T-cell (primary cell): ENCODE results near the gene MSH2. TPM values are rescaled to one million over a fixed set of nuclear protein-coding genes. Genes with fewer than 3 reads are reported as not detected.

Experiments
- ATAC-seq, 4 experiments: fragments of 200-7000 bp in 3 of 4; fragments of 150-1000 bp in 1 of 4; cut with Tn5 transposase; replicated peaks in 1 of 4; 1 replicate in 3 of 4; 2 replicates in 1 of 4; pipeline ENCODE4 v1.10.0; 2021; ENCODE audit warnings: moderate library complexity in 3 of 4, mild to moderate bottlenecking in 2 of 4, moderate number of reproducible peaks in 1 of 4
- CTCF ChIA-PET, 2 donors: fragments of 300-600 bp; sonication (Branson Sonifier 250); formaldehyde crosslinking; loops; one replicate each; lab custom pipeline; 2022; ENCODE audit warnings: antibody characterized with exemption in 2 of 2; lab: Charles Lee
- POLR2A ChIA-PET, 2 donors: fragments of 300-600 bp; sonication (Branson Sonifier 250); formaldehyde crosslinking; loops; one replicate each; lab custom pipeline; 2022; ENCODE audit warnings: antibody characterized with exemption in 2 of 2; lab: Charles Lee
- DNase-seq, 35 experiments: peaks; one replicate each; pipeline versions ENCODE4 v3.0.0 to v3.0.0-alpha.2; 2013 to 2023
- H3K27ac ChIP-seq: one replicate; pipeline ENCODE4 v1.5.1; 2013; ENCODE audit warnings: low read length
- H3K27me3 ChIP-seq, 2 experiments: replicated peaks in 1 of 2; 1 replicate in 1 of 2; 2 replicates in 1 of 2; pipeline versions ENCODE4 v1.6.1 to v1.7.0; 2013; ENCODE audit warnings: low read length in 1 of 2, mixed read lengths in 1 of 2; ENCODE audit not compliant: control insufficient read depth in 2 of 2, insufficient read depth in 2 of 2; ENCODE audit errors: extremely low read depth in 1 of 2
- H3K36me3 ChIP-seq, 2 donors: 1 replicate in 1 of 2; 2 replicates in 1 of 2; pipeline versions ENCODE4 v1.6.1 to v1.7.0; 2013; ENCODE audit warnings: low read length in 1 of 2; ENCODE audit not compliant: control insufficient read depth in 2 of 2, insufficient read depth in 1 of 2; ENCODE audit errors: extremely low read depth in 1 of 2
- H3K4me1 ChIP-seq, 2 experiments: 1 replicate in 1 of 2; 2 replicates in 1 of 2; pipeline versions ENCODE4 v1.6.1 to v1.7.0; 2013; ENCODE audit warnings: low read length in 2 of 2, mixed read lengths in 1 of 2; ENCODE audit not compliant: insufficient read depth in 2 of 2, control insufficient read depth in 1 of 2; ENCODE audit errors: extremely low read depth in 1 of 2
- H3K4me3 ChIP-seq, 2 donors: 1 replicate in 1 of 2; 2 replicates in 1 of 2; pipeline versions ENCODE4 v1.5.1 to v1.7.0; 2013; ENCODE audit warnings: mild to moderate bottlenecking in 2 of 2, low read length in 1 of 2, moderate library complexity in 1 of 2; ENCODE audit not compliant: control insufficient read depth in 1 of 2; ENCODE audit errors: extremely low read depth in 1 of 2
- H3K9me3 ChIP-seq: 2 replicates; pipeline ENCODE4 v1.7.0; 2013
- H3K27ac Mint-ChIP-seq, 2 donors: one replicate each; pipeline ENCODE4 v1.8.0; 2020 to 2021; ENCODE audit warnings: mild to moderate bottlenecking in 2 of 2, mixed read lengths in 2 of 2
- H3K27me3 Mint-ChIP-seq, 2 donors: one replicate each; pipeline ENCODE4 v1.8.0; 2021 to 2022; ENCODE audit warnings: mixed read lengths in 2 of 2
- H3K36me3 Mint-ChIP-seq: one replicate; pipeline ENCODE4 v1.8.0; 2021; ENCODE audit warnings: mixed read lengths
- H3K4me1 Mint-ChIP-seq, 3 donors: one replicate each; pipeline ENCODE4 v1.8.0; 2020 to 2022; ENCODE audit warnings: mixed read lengths in 3 of 3, mild to moderate bottlenecking in 1 of 3
- H3K4me3 Mint-ChIP-seq, 3 donors: one replicate each; pipeline ENCODE4 v1.8.0; 2020 to 2022; ENCODE audit warnings: mild to moderate bottlenecking in 3 of 3, mixed read lengths in 3 of 3, moderate library complexity in 3 of 3
- H3K9me3 Mint-ChIP-seq, 3 donors: one replicate each; pipeline ENCODE4 v1.8.0; 2020 to 2022; ENCODE audit warnings: mixed read lengths in 3 of 3
- WGBS: methylation state at CpG from one replicate; pipeline ENCODE4 v1.1.5; 2013; ENCODE audit warnings: missing lambda C conversion rate; ENCODE audit not compliant: insufficient coverage; 5-methylcytosine and 5-hydroxymethylcytosine counted together
- total RNA-seq, 35 experiments: library from RNA in 6 of 35; stranded (reverse) in 6 of 35; fragments of 120-200 nt in 1 of 35; gene quantifications; one replicate each; pipeline versions ENCODE4 v1.2.1 to v1.2.4 and lab custom pipeline; 2013 to 2026

The MSH2 gene
- total RNA-seq, 5 donors from 2014 or later (not counting 1 experiment from before 2014, with no cell fraction given), result 16.6 to 29.1 (median 23.2) TPM

- ChIA-PET POLR2A (no interaction called here), CTCF (no interaction called here)
- Mint-ChIP-seq H3K4me1 (peaks cover 6 to 9% (median 6%) of the 10 kb centered on the region in 3 donors), H3K36me3 (peaks cover 22% of the 10 kb centered on the region), H3K4me3 (no peak overlapping the region), H3K9me3 (peaks cover 12 to 21% (median 18%) of the 10 kb centered on the region in 3 donors), H3K27ac (no peak overlapping the region), H3K27me3 (peaks cover 0 to 1% of the 10 kb centered on the region in 2 donors)
- ATAC-seq (no peak), DNase-seq (no peak)
- Histone ChIP-seq H3K4me3 (no peak overlapping the region), H3K36me3 (peaks cover 0 to 4% of the 10 kb centered on the region in 2 donors), H3K4me1 (no peaks in the 10 kb centered on the region), H3K9me3 (no peaks in the 10 kb centered on the region), H3K27me3 (peaks cover 0 to 14% of the 10 kb centered on the region in 2 experiments), H3K27ac (no peak overlapping the region)
- WGBS, result 100% methylated on average over 3 of the region's 6 CpGs
Observed at GRCh38 chr2:47504174-47504810, 101.3 kb downstream of the MSH2 start.

- Mint-ChIP-seq H3K27ac (no peak overlapping the region), H3K36me3 (peaks cover 15% of the 10 kb centered on the region), H3K9me3 (peaks cover 11 to 12% (median 12%) of the 10 kb centered on the region in 3 donors), H3K27me3 (peaks cover 0 to 1% of the 10 kb centered on the region in 2 donors), H3K4me1 (peaks cover 6 to 10% (median 6%) of the 10 kb centered on the region in 3 donors), H3K4me3 (no peak overlapping the region)
- Histone ChIP-seq H3K27ac (no peak overlapping the region), H3K4me3 (no peak overlapping the region), H3K36me3 (no peaks in the 10 kb centered on the region), H3K4me1 (no peaks in the 10 kb centered on the region), H3K9me3 (no peaks in the 10 kb centered on the region), H3K27me3 (peaks cover 0 to 11% of the 10 kb centered on the region in 2 experiments)
- ATAC-seq (no peak), DNase-seq (no peak)
- WGBS, result 78% methylated on average over 2 of the region's 4 CpGs
- POLR2A ChIA-PET, result no interaction called here
- CTCF ChIA-PET, result no interaction called here
Observed at GRCh38 chr2:47506024-47506423, 103.1 kb downstream of the MSH2 start.

- Histone ChIP-seq H3K27me3 (peaks cover 0 to 11% of the 10 kb centered on the region in 2 experiments), H3K4me1 (no peaks in the 10 kb centered on the region), H3K4me3 (no peak overlapping the region), H3K27ac (no peak overlapping the region), H3K9me3 (no peaks in the 10 kb centered on the region), H3K36me3 (no peaks in the 10 kb centered on the region)
- ChIA-PET POLR2A (no interaction called here), CTCF (no interaction called here)
- DNase-seq, result no peak
- H3K4me1 Mint-ChIP-seq, result peaks cover 5 to 8% (median 6%) of the 10 kb centered on the region in 3 donors
- H3K9me3 Mint-ChIP-seq, result peaks cover 11 to 12% (median 12%) of the 10 kb centered on the region in 3 donors
- no peak overlapping the region for H3K4me3 Mint-ChIP-seq
- ATAC-seq, result no peak
- H3K36me3 Mint-ChIP-seq, result peaks cover 15% of the 10 kb centered on the region
- WGBS, result 100% methylated on average over 2 of the region's 5 CpGs
- H3K27me3 Mint-ChIP-seq, result peaks cover 0 to 1% of the 10 kb centered on the region in 2 donors
- no peak overlapping the region for H3K27ac Mint-ChIP-seq
Observed at GRCh38 chr2:47506436-47506835, 103.5 kb downstream of the MSH2 start.

GRCh38 chr2:47508080-47508479, 105.1 kb downstream of the MSH2 start:
- Mint-ChIP-seq H3K27ac (no peak overlapping the region), H3K4me3 (no peak overlapping the region), H3K4me1 (peaks cover 3 to 6% (median 5%) of the 10 kb centered on the region in 3 donors), H3K36me3 (peaks cover 10% of the 10 kb centered on the region), H3K9me3 (peaks cover 11 to 12% (median 12%) of the 10 kb centered on the region in 3 donors), H3K27me3 (peaks cover 0 to 1% of the 10 kb centered on the region in 2 donors)
- ChIA-PET POLR2A (no interaction called here), CTCF (no interaction called here)
- no peaks in the 10 kb centered on the region for H3K9me3 ChIP-seq
- WGBS, result no CpG with 5 or more reads among the region's 4 CpGs
- no peaks in the 10 kb centered on the region for H3K4me1 ChIP-seq
- H3K4me3 ChIP-seq, result no peak overlapping the region
- peaks cover 0 to 11% of the 10 kb centered on the region in 2 experiments for H3K27me3 ChIP-seq
- H3K36me3 ChIP-seq, result no peaks in the 10 kb centered on the region
- H3K27ac ChIP-seq, result no peak overlapping the region
- DNase-seq, result no peak
- no peak for ATAC-seq

- Histone ChIP-seq H3K4me1 (no peaks in the 10 kb centered on the region), H3K27me3 (peaks cover 0 to 8% of the 10 kb centered on the region in 2 experiments), H3K27ac (no peak overlapping the region), H3K36me3 (no peaks in the 10 kb centered on the region), H3K4me3 (no peak overlapping the region), H3K9me3 (no peaks in the 10 kb centered on the region)
- H3K27me3 Mint-ChIP-seq, result peaks cover 0 to 1% of the 10 kb centered on the region in 2 donors
- H3K27ac Mint-ChIP-seq, result no peak overlapping the region
- ChIA-PET POLR2A (no interaction called here), CTCF (interaction anchor here in 1 of 2 donors (0.7 kb wide), 1 partner anchor 329 kb away, joined by 3 read pairs; no protein-coding TSS in a partner anchor)
- no peak for DNase-seq
- no peak overlapping the region for H3K4me3 Mint-ChIP-seq
- H3K36me3 Mint-ChIP-seq, result peaks cover 15% of the 10 kb centered on the region
- 100% methylated on average over 2 of the region's 2 CpGs for WGBS
- H3K4me1 Mint-ChIP-seq, result peaks cover 3 to 6% (median 5%) of the 10 kb centered on the region in 3 donors
- peaks cover 11 to 12% (median 12%) of the 10 kb centered on the region in 3 donors for H3K9me3 Mint-ChIP-seq
- ATAC-seq, result no peak
Observed at GRCh38 chr2:47508641-47509040, 105.7 kb downstream of the MSH2 start.

DNA sequence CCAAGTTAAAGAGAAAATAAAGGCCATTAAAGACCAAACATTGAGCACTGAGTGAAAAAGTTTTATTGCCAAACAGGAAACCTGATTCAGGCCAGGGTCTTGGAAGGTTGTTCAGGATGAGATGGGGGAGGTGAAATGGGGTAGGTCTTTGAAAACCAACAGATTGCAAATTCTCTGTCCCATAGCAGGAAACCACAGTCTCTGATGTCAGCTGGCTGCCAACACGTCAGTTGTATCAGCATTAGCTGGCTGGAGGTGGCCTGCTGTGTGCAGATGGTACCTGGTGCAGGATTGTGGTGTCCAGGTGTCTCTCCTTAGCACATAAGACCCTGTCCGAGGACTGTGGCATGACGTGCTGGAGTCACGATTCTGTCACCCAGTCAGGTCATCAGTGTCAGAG, 106.3 kb downstream of the MSH2 start:
- Mint-ChIP-seq H3K27me3 (peaks cover 0 to 1% of the 10 kb centered on the region in 2 donors), H3K9me3 (peaks cover 10 to 11% (median 11%) of the 10 kb centered on the region in 3 donors), H3K4me1 (peaks cover 3 to 6% (median 5%) of the 10 kb centered on the region in 3 donors), H3K36me3 (peaks cover 16% of the 10 kb centered on the region), H3K27ac (no peak overlapping the region), H3K4me3 (no peak overlapping the region)
- ChIA-PET POLR2A (no interaction called here), CTCF (interaction anchor here in 1 of 2 donors (0.6 to 0.7 kb wide), 2 partner anchors 12 to 329 kb away, joined by 3 to 4 read pairs; no protein-coding TSS in a partner anchor)
- no peaks in the 10 kb centered on the region for H3K9me3 ChIP-seq
- no peak overlapping the region for H3K4me3 ChIP-seq
- 59% methylated on average over 3 of the region's 4 CpGs for WGBS
- H3K27me3 ChIP-seq, result peaks cover 0 to 5% of the 10 kb centered on the region in 2 experiments
- no peaks in the 10 kb centered on the region for H3K36me3 ChIP-seq
- DNase-seq (no peak), ATAC-seq (no peak)
- no peaks in the 10 kb centered on the region for H3K4me1 ChIP-seq
- H3K27ac ChIP-seq, result no peak overlapping the region
